ENCODE data around the gene PLTP.

DNA sequence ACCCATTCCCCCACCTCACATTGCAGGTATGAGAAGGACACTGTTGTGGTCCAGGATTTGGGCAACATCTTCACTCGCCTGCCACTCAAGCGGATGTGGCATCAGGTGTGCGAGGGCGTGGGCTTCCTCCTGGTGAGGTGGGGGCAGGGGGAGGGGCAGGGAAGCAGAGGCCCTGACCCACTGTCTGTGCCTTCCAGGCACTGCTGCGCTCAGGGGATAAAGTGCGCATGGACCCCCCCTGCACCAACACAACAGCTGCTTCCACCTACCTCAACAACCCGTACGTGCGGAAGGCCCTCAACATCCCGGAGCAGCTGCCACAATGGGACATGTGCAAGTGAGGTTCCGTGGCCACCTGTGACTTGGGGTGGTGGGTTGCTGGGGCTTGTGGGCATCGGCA is 17.2 kb downstream of the PLTP start:
- TF ChIP-seq POLR2A (IDR thresholded peaks at IDR 0.05) (no peak), EP300 (IDR thresholded peaks at IDR 0.05) (no peak)
- TF ChIP-seq, protein P1, sequence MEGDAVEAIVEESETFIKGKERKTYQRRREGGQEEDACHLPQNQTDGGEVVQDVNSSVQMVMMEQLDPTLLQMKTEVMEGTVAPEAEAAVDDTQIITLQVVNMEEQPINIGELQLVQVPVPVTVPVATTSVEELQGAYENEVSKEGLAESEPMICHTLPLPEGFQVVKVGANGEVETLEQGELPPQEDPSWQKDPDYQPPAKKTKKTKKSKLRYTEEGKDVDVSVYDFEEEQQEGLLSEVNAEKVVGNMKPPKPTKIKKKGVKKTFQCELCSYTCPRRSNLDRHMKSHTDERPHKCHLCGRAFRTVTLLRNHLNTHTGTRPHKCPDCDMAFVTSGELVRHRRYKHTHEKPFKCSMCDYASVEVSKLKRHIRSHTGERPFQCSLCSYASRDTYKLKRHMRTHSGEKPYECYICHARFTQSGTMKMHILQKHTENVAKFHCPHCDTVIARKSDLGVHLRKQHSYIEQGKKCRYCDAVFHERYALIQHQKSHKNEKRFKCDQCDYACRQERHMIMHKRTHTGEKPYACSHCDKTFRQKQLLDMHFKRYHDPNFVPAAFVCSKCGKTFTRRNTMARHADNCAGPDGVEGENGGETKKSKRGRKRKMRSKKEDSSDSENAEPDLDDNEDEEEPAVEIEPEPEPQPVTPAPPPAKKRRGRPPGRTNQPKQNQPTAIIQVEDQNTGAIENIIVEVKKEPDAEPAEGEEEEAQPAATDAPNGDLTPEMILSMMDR (IDR thresholded peaks at IDR 0.05), result no peak
